Stimulated activated CD4-positive, alpha-beta T cell treated with anti-CD3 and anti-CD28 coated beads, Interleukin-1b, Interleukin-23, amount 100 ng/mL, for 48 hours (primary cell): ENCODE data around the gene SAMD15.
A peak's percentile ranks its signal among the peaks of the same experiment; 100 is the strongest.
"Not testable (repeated sequence)": the region's sequence is repeated elsewhere in the genome, so short reads cannot be mapped to it uniquely, and the experiment has no call there.

Experiments
- DNase-seq: peaks from one replicate; pipeline ENCODE4 v3.0.0-alpha.2; 2020

The SAMD15 gene

GRCh38 chr14:77375973-77376770, 1.0 kb upstream of the SAMD15 start:
- DNase-seq, result peak; percentile 35

GRCh38 chr14:77377502-77377844, 294 bp downstream of the SAMD15 start:
- DNase-seq, result no peak

- DNase-seq, result no peak
Observed at GRCh38 chr14:77378701-77379100, 1.5 kb downstream of the SAMD15 start.

GRCh38 chr14:77390188-77390587, 13.0 kb downstream of the SAMD15 start:
- no peak for DNase-seq

- DNase-seq, result no peak
Observed at GRCh38 chr14:77400216-77400615, 23.0 kb downstream of the SAMD15 start.

GRCh38 chr14:77403768-77404167, 26.6 kb downstream of the SAMD15 start:
- DNase-seq, result no peak

- no peak for DNase-seq
Observed at GRCh38 chr14:77406086-77406485, 28.9 kb downstream of the SAMD15 start.

GRCh38 chr14:77406718-77407117, 29.5 kb downstream of the SAMD15 start:
- DNase-seq, result no peak

GRCh38 chr14:77407158-77407557, 30.0 kb downstream of the SAMD15 start:
- no peak for DNase-seq

- DNase-seq, result peak; percentile 2
Observed at GRCh38 chr14:77409131-77409533, 32.0 kb downstream of the SAMD15 start.

GRCh38 chr14:77415403-77416030, 38.3 kb downstream of the SAMD15 start:
- DNase-seq, result not testable (repeated sequence)

- not testable (repeated sequence) for DNase-seq
Observed at GRCh38 chr14:77416098-77416497, 38.9 kb downstream of the SAMD15 start.

GRCh38 chr14:77416836-77417235, 39.7 kb downstream of the SAMD15 start:
- DNase-seq, result no peak

GRCh38 chr14:77421201-77421600, 44.0 kb downstream of the SAMD15 start:
- DNase-seq, result no peak

GRCh38 chr14:77423423-77423822, 46.2 kb downstream of the SAMD15 start, which contains the start of gene NOXRED1:
NOXRED1 (minus strand) TSS chr14:77423523; CDS start chr14:77422889, 634 bp downstream.
- no peak for DNase-seq

GRCh38 chr14:77424862-77425261, 47.7 kb downstream of the SAMD15 start:
- DNase-seq, result no peak

- no peak for DNase-seq
Observed at GRCh38 chr14:77426396-77426795, 49.2 kb downstream of the SAMD15 start.

GRCh38 chr14:77436042-77436441, 58.9 kb downstream of the SAMD15 start:
- no peak for DNase-seq

GRCh38 chr14:77438596-77438995, 61.4 kb downstream of the SAMD15 start:
- no peak for DNase-seq

GRCh38 chr14:77439861-77440260, 62.7 kb downstream of the SAMD15 start:
- DNase-seq, result no peak
